GM21447 (cell line): ENCODE measurements around the gene SHPK.

Experiments
- ATAC-seq: cut with Tn5 transposase; IDR thresholded peaks from one replicate; pipeline ENCODE4 v1.9.1; 2021; ENCODE audit not compliant: unreplicated experiment

Gene SHPK

GRCh38 chr17:3660311-3660891, 24.4 kb upstream of the SHPK start:
- ATAC-seq: no peak

- ATAC-seq: no peak
These were observed 23.6 kb upstream of the SHPK start for GRCh38 chr17:3659541-3660111.

GRCh38 chr17:3658784-3659449, 22.9 kb upstream of the SHPK start:
- no peak for ATAC-seq

GRCh38 chr17:3657874-3658783, 22.1 kb upstream of the SHPK start:
- no peak for ATAC-seq

GRCh38 chr17:3657588-3657869, 21.5 kb upstream of the SHPK start:
- ATAC-seq: no peak

GRCh38 chr17:3656755-3657587, 20.9 kb upstream of the SHPK start:
- no peak for ATAC-seq

- ATAC-seq: no peak
These were observed 20.3 kb upstream of the SHPK start for GRCh38 chr17:3656353-3656752.

- no peak for ATAC-seq
These were observed 19.7 kb upstream of the SHPK start for GRCh38 chr17:3655766-3656165.

- no peak for ATAC-seq
These were observed 11.9 kb upstream of the SHPK start for GRCh38 chr17:3647769-3648555.

GRCh38 chr17:3647251-3647650, 11.2 kb upstream of the SHPK start:
- no peak for ATAC-seq

GRCh38 chr17:3645310-3645709, 9.3 kb upstream of the SHPK start:
- ATAC-seq: no peak

GRCh38 chr17:3643889-3644349, 7.9 kb upstream of the SHPK start:
- no peak for ATAC-seq

- no peak for ATAC-seq
These were observed 5.9 kb upstream of the SHPK start for GRCh38 chr17:3641717-3642486.

GRCh38 chr17:3641014-3641413, 5.0 kb upstream of the SHPK start:
- no peak for ATAC-seq

GRCh38 chr17:3639981-3640596, 4.0 kb upstream of the SHPK start:
- no peak for ATAC-seq

GRCh38 chr17:3636908-3637373, 891 bp upstream of the SHPK start:
- ATAC-seq: peak; percentile 9

GRCh38 chr17:3635474-3636153, 436 bp downstream of the SHPK start:
- peak; percentile 12 for ATAC-seq

- ATAC-seq: no peak
These were observed 3.8 kb downstream of the SHPK start for GRCh38 chr17:3632287-3632686.
